ENCODE measurements around the gene AKAP1.

Gene AKAP1

GRCh38 chr17:57158325-57158724, 73.3 kb downstream of the AKAP1 start:
- intact Hi-C loops (cut with micrococcal nuclease) = no loop called here
- Mint-ChIP-seq H3K36me3 (ENCODE audit: low read depth) (no peaks in the 10 kb centered on the region), H3K4me3 (no peak overlapping the region), H3K9me3 (no peaks in the 10 kb centered on the region), H3K27ac (no peak overlapping the region), H3K4me1 (ENCODE audit: low read depth) (peaks cover 15% of the 10 kb centered on the region), H3K27me3 (no peaks in the 10 kb centered on the region)

GRCh38 chr17:57158795-57159194, 73.7 kb downstream of the AKAP1 start:
- H3K27ac Mint-ChIP-seq = no peak overlapping the region
- no peaks in the 10 kb centered on the region for H3K9me3 Mint-ChIP-seq
- H3K36me3 Mint-ChIP-seq (ENCODE audit: low read depth) = no peaks in the 10 kb centered on the region
- intact Hi-C loops (cut with micrococcal nuclease) = no loop called here
- H3K27me3 Mint-ChIP-seq = no peaks in the 10 kb centered on the region
- H3K4me3 Mint-ChIP-seq = no peak overlapping the region
- H3K4me1 Mint-ChIP-seq (ENCODE audit: low read depth) = peaks cover 13% of the 10 kb centered on the region

GRCh38 chr17:57160624-57161023, 75.6 kb downstream of the AKAP1 start:
- Mint-ChIP-seq H3K9me3 (no peaks in the 10 kb centered on the region), H3K36me3 (ENCODE audit: low read depth) (no peaks in the 10 kb centered on the region), H3K4me1 (ENCODE audit: low read depth) (peaks cover 3% of the 10 kb centered on the region), H3K27me3 (peaks cover 1% of the 10 kb centered on the region), H3K27ac (no peak overlapping the region), H3K4me3 (no peak overlapping the region)
- intact Hi-C loops (cut with micrococcal nuclease) = no loop called here

GRCh38 chr17:57164814-57165213, 79.8 kb downstream of the AKAP1 start:
- Mint-ChIP-seq H3K36me3 (ENCODE audit: low read depth) (no peaks in the 10 kb centered on the region), H3K9me3 (peaks cover 9% of the 10 kb centered on the region), H3K27me3 (peaks cover 3% of the 10 kb centered on the region), H3K27ac (no peak overlapping the region), H3K4me1 (ENCODE audit: low read depth) (peaks cover under 1% of the 10 kb centered on the region), H3K4me3 (no peak overlapping the region)
- intact Hi-C loops (cut with micrococcal nuclease) = no loop called here

GRCh38 chr17:57165754-57166153, 80.7 kb downstream of the AKAP1 start:
- intact Hi-C loops (cut with micrococcal nuclease) = no loop called here
- Mint-ChIP-seq H3K27ac (no peak overlapping the region), H3K36me3 (ENCODE audit: low read depth) (no peaks in the 10 kb centered on the region), H3K27me3 (peaks cover 3% of the 10 kb centered on the region), H3K4me1 (ENCODE audit: low read depth) (peaks cover 5% of the 10 kb centered on the region), H3K4me3 (no peak overlapping the region), H3K9me3 (peaks cover 9% of the 10 kb centered on the region)

DNA sequence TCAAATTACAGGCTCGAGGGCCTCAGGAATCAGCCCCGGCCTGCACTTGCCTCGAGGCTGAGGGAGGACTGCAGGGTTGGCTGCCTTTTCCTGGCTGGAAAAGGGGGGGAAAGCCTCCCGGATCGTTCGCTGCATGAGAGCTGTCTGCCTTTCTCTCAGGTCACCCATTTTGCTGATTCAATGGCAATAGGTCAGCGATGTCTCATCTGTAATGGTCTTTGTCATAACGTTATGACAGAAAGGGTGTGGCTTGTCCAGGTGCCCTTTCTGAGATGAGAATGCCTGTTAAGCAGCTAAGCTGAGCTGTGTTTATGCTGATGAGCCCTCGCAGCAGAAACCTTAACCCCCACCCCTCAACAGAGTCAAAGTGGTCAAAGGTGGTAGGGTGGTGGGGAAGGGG, 81.8 kb downstream of the AKAP1 start:
- H3K27me3 Mint-ChIP-seq = peaks cover 3% of the 10 kb centered on the region
- H3K9me3 Mint-ChIP-seq = peaks cover 9% of the 10 kb centered on the region
- no peaks in the 10 kb centered on the region for H3K36me3 Mint-ChIP-seq (ENCODE audit: low read depth)
- H3K4me3 Mint-ChIP-seq = no peak overlapping the region
- peaks cover 5% of the 10 kb centered on the region for H3K4me1 Mint-ChIP-seq (ENCODE audit: low read depth)
- intact Hi-C loops (cut with micrococcal nuclease) = no loop called here
- no peak overlapping the region for H3K27ac Mint-ChIP-seq

DNA sequence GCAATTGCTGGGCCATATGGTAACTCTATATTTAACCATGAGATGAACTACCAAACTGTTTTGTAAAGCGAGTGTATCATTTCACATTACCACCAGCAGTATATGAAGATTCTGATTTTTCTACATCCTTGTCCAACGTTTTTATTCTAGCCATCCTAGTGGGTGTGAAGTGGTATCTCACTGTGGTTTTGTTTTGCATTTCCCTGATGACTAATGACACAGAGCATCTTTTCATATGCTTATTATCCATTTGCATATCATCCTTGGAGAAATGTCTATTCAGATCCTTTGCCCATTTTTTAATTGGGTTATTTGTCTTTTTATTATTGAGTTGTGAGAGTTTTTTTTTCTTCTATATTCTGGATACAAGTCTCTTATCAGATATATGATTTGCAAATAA, 83.6 kb downstream of the AKAP1 start:
- Mint-ChIP-seq H3K27ac (no peak overlapping the region), H3K9me3 (peaks cover 9% of the 10 kb centered on the region), H3K4me1 (ENCODE audit: low read depth) (peaks cover 12% of the 10 kb centered on the region), H3K27me3 (peaks cover 3% of the 10 kb centered on the region), H3K4me3 (no peak overlapping the region), H3K36me3 (ENCODE audit: low read depth) (no peaks in the 10 kb centered on the region)
- intact Hi-C loops (cut with micrococcal nuclease) = no loop called here

DNA sequence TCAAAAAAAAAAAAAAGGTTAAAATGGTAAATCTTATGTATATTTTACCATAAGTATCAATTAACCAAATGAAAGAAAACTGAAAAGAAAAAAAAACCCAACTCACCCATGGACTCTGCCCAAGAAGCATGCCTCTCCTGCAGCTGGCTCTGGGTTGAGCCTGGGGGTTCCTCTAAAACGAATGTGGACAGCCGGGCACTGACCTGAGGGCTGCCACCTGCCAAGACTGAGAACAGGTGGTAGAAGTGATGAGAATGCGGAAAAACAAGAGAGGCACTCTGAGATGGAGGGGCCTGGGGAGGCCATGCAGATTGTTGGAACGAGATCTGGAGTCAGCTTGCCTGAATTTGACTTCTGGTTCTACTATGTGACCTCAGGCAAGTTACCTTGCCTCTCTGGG, 85.8 kb downstream of the AKAP1 start:
- Mint-ChIP-seq H3K36me3 (ENCODE audit: low read depth) (no peaks in the 10 kb centered on the region), H3K9me3 (peaks cover 9% of the 10 kb centered on the region), H3K4me1 (ENCODE audit: low read depth) (peaks cover 22% of the 10 kb centered on the region), H3K27ac (no peak overlapping the region), H3K27me3 (no peaks in the 10 kb centered on the region), H3K4me3 (no peak overlapping the region)
- intact Hi-C loops (cut with micrococcal nuclease) = no loop called here
